SH-SY5Y (cell line): Measurements from ENCODE around the gene BBS4.

Source experiments
- GATA2 ChIP-seq: IDR thresholded peaks from 2 replicates; pipeline ENCODE4 v1.6.1; 2011; ENCODE audit warnings: mild to moderate bottlenecking, low read depth, low read length
- GATA3 ChIP-seq: IDR thresholded peaks from 2 replicates; pipeline ENCODE4 v1.6.1; 2011; ENCODE audit warnings: low read depth, mild to moderate bottlenecking, low read length, moderate library complexity

GRCh38 chr15:72732516-72732915 lies 46.5 kb downstream of the BBS4 start:
- no peak for TF ChIP-seq GATA2
- no peak for TF ChIP-seq GATA3
